KMS-11 (cell line): ENCODE measurements around the gene PDE3B.
"Not testable (repeated sequence)": the region's sequence is repeated elsewhere in the genome, so short reads cannot be mapped to it uniquely, and the experiment has no call there.

Experiments used
- H2AFZ ChIP-seq: fragments of 200-600 bp; sonication (generic); 2 replicates; pipeline ENCODE4 v1.6.1; 2016; ENCODE audit warnings: antibody characterized with exemption, mixed run types, low read depth
- H3K27ac ChIP-seq: fragments of 200-600 bp; sonication (generic); 2 replicates; pipeline ENCODE4 v1.6.1; 2016; ENCODE audit warnings: mild to moderate bottlenecking, mixed run types
- H3K27me3 ChIP-seq: fragments of 200-600 bp; sonication (generic); 2 replicates; pipeline ENCODE4 v1.6.1; 2017; ENCODE audit warnings: mild to moderate bottlenecking, low read depth, mixed run types, moderate library complexity; ENCODE audit not compliant: insufficient read depth
- H3K36me3 ChIP-seq: fragments of 200-600 bp; sonication (generic); 2 replicates; pipeline ENCODE4 v1.6.1; 2017; ENCODE audit warnings: mild to moderate bottlenecking, mixed run types; ENCODE audit not compliant: insufficient read depth
- H3K4me1 ChIP-seq: fragments of 200-600 bp; sonication (generic); 2 replicates; pipeline ENCODE4 v1.6.1; 2016; ENCODE audit warnings: mild to moderate bottlenecking, low read depth, mixed run types; ENCODE audit not compliant: poor library complexity, severe bottlenecking
- H3K4me2 ChIP-seq: fragments of 200-600 bp; sonication (generic); 2 replicates; pipeline ENCODE4 v1.7.0; 2016; ENCODE audit warnings: mild to moderate bottlenecking, mixed run types
- H3K4me3 ChIP-seq: fragments of 200-600 bp; sonication (generic); IDR thresholded peaks from 2 replicates; pipeline ENCODE4 v1.6.1; 2017; ENCODE audit warnings: low read depth, low read length, mixed read lengths; ENCODE audit not compliant: insufficient read depth
- H3K79me2 ChIP-seq: fragments of 200-600 bp; sonication (generic); 2 replicates; pipeline ENCODE4 v1.6.1; 2016; ENCODE audit warnings: low read depth, mixed run types; ENCODE audit not compliant: insufficient read depth
- H3K9ac ChIP-seq: fragments of 200-600 bp; sonication (generic); 2 replicates; pipeline ENCODE4 v1.6.1; 2016; ENCODE audit warnings: mild to moderate bottlenecking, mixed run types
- H4K20me1 ChIP-seq: fragments of 200-600 bp; sonication (generic); 2 replicates; pipeline ENCODE4 v1.6.1; 2016; ENCODE audit warnings: mild to moderate bottlenecking, mixed run types; ENCODE audit not compliant: insufficient read depth
- CTCF ChIP-seq: fragments of 200-600 bp; sonication (generic); conservative IDR thresholded peaks from 2 replicates; pipeline ENCODE4 v1.6.1; 2017; ENCODE audit warnings: low read depth, mild to moderate bottlenecking, antibody characterized with exemption, low read length, moderate library complexity, mixed read lengths

The PDE3B gene

GRCh38 chr11:14858404-14858803, 214.8 kb downstream of the PDE3B start:
- Histone ChIP-seq H3K36me3 (no peaks in the 10 kb centered on the region; the same call in 1 of the 2 replicates), H3K4me3 (no peak overlapping the region), H3K79me2 (no peaks in the 10 kb centered on the region), H2AFZ (no peak overlapping the region), H3K9ac (no peak overlapping the region), H3K4me1 (peaks cover 19% of the 10 kb centered on the region), H3K4me2 (no peak overlapping the region), H3K27ac (no peak overlapping the region), H4K20me1 (no peaks in the 10 kb centered on the region), H3K27me3 (no peaks in the 10 kb centered on the region)
- TF ChIP-seq CTCF, result no peak

- H3K4me1 ChIP-seq, result peaks cover 19% of the 10 kb centered on the region
- no peaks in the 10 kb centered on the region for H4K20me1 ChIP-seq
- no peaks in the 10 kb centered on the region for H3K27me3 ChIP-seq
- no peak overlapping the region for H3K27ac ChIP-seq
- no peak overlapping the region for H2AFZ ChIP-seq
- no peak overlapping the region for H3K9ac ChIP-seq
- TF ChIP-seq CTCF, result no peak
- H3K4me3 ChIP-seq, result no peak overlapping the region
- H3K4me2 ChIP-seq, result no peak overlapping the region
- H3K36me3 ChIP-seq, result no peaks in the 10 kb centered on the region; the same call in 1 of the 2 replicates
- no peaks in the 10 kb centered on the region for H3K79me2 ChIP-seq
Measured at GRCh38 chr11:14860511-14860910, 216.9 kb downstream of the PDE3B start.

DNA sequence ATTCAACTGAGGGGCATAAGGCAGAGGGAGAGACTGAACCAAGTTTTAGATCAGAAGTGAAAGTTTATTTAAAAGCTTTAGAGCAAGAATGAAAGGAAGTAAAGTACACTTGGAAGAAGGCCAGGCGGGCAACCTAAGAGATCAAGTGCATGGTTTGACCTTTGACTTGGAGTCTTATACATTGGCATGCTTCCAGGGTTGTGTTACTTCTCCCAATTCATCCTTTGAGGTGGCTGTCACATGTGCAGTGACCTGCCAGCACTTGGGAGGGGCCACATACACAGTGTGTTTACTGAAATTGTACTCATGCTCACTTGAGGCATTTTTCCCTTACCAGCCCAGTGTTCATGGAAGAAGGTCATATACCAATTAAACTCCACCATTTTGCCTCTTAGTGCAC, 218.1 kb downstream of the PDE3B start:
- Histone ChIP-seq H3K27ac (no peak overlapping the region), H3K4me1 (peaks cover 19% of the 10 kb centered on the region), H3K79me2 (no peaks in the 10 kb centered on the region), H3K36me3 (no peaks in the 10 kb centered on the region; the same call in 1 of the 2 replicates), H2AFZ (no peak overlapping the region), H3K4me2 (no peak overlapping the region), H4K20me1 (no peaks in the 10 kb centered on the region), H3K27me3 (no peaks in the 10 kb centered on the region), H3K4me3 (no peak overlapping the region), H3K9ac (no peak overlapping the region)
- no peak for TF ChIP-seq CTCF

GRCh38 chr11:14863775-14864174, 220.2 kb downstream of the PDE3B start:
- H3K27ac ChIP-seq, H3K36me3 ChIP-seq, H3K79me2 ChIP-seq, H3K4me3 ChIP-seq, H2AFZ ChIP-seq, H3K4me2 ChIP-seq, H3K9ac ChIP-seq, H4K20me1 ChIP-seq, H3K27me3 ChIP-seq: not testable (repeated sequence)
- H3K4me1 ChIP-seq, result peaks cover 19% of the 10 kb centered on the region

DNA sequence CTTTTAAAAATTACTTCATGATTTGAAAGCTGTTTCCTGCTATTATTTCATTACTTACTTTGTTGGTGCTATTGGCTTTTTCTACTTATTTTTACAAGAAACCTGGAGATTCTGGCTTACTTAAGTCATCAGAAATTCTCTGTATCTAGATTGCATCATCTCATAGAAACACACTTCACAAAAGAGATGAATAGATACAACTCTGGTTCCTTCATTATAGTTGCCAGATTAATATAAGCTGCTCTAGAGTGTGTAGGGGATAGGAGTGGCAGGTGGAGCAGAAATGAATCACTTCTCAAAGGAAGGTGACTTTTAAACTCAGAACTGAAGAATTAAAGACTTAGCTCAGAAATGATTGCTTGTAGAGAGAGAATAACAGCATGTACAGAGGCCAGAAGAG, 228.4 kb downstream of the PDE3B start:
- H3K9ac ChIP-seq, result no peak overlapping the region
- no peak overlapping the region for H3K4me2 ChIP-seq
- H3K4me1 ChIP-seq, result peaks cover 15% of the 10 kb centered on the region
- H3K27ac ChIP-seq, result no peak overlapping the region
- no peaks in the 10 kb centered on the region for H3K79me2 ChIP-seq
- no peak overlapping the region for H3K4me3 ChIP-seq
- H4K20me1 ChIP-seq, result no peaks in the 10 kb centered on the region
- H3K36me3 ChIP-seq, result no peaks in the 10 kb centered on the region; the same call in 1 of the 2 replicates
- TF ChIP-seq CTCF, result no peak
- H2AFZ ChIP-seq, result no peak overlapping the region
- no peaks in the 10 kb centered on the region for H3K27me3 ChIP-seq
